Heart left ventricle (tissue), 13 donors: ENCODE data around the gene FBXL4.

Source experiments
- CTCF ChIP-seq, 12 donors: fragments of 200-600 bp; sonication (generic) in 4 of 12; IDR thresholded peaks; one replicate each; pipeline versions ENCODE4 v1.5.0 to v1.8.0; 2018 to 2022; ENCODE audit warnings: antibody characterized with exemption in 12 of 12, mild to moderate bottlenecking in 5 of 12
- POLR2A ChIP-seq, 2 donors: fragments of 450-650 bp; IDR thresholded peaks; one replicate each; pipeline ENCODE4 v1.6.1; 2017; ENCODE audit warnings: antibody characterized with exemption in 2 of 2, mild to moderate bottlenecking in 2 of 2, moderate library complexity in 2 of 2
- donor health status: ischemic (EF 13 %, LVEDD 7.1; RV severe dilation, severe dysfunction).
- donor health status: DM: no; HTN: yes; CAD: no.
- donor health status: DM: no; HTN: no; CAD: no.
- donor health status: ischemic (EF 25% LVEDD 6.9; RV normal size, moderate dysfunction).
- donor health status: ischemic (EF 25% LVEDD 5.7; RV mildly dilated, moderate dysfunction).
- donor health status: ischemic (EF 35%, LVEDD 5.7; RV mildly dilated, moderate dysfunction).
- donor health status: nonischemic (EF 11% LVEDD 7.7; RV severe dilation, severe dysfunction).
- donor health status: DM: yes; HTN: yes; CAD: no.
- donor health status: PGD.
- donor health status: ischemic (EF 29% LVEDD 5.4; RV normal size, mild dysfunction).
- donor health status: nonischemic (EF 23%, LVEDD 6.1; RV moderate dilation, normal function).

GRCh38 chr6:98885330-98885729 is 62.4 kb downstream of the FBXL4 start:
- TF ChIP-seq CTCF (IDR thresholded peaks at IDR 0.05), result no peak
- TF ChIP-seq POLR2A (IDR thresholded peaks at IDR 0.05), result no peak
